Epidermal melanocyte (primary cell): ENCODE data around the gene TMIGD2.
"Not testable (repeated sequence)": the region's sequence is repeated elsewhere in the genome, so short reads cannot be mapped to it uniquely, and the experiment has no call there.

ENCODE experiments used
- DNase-seq: peaks from one replicate; pipeline ENCODE4 v3.0.0; 2011; ENCODE audit warnings: low spot score; ENCODE audit not compliant: insufficient read length

TMIGD2 gene, protein sequence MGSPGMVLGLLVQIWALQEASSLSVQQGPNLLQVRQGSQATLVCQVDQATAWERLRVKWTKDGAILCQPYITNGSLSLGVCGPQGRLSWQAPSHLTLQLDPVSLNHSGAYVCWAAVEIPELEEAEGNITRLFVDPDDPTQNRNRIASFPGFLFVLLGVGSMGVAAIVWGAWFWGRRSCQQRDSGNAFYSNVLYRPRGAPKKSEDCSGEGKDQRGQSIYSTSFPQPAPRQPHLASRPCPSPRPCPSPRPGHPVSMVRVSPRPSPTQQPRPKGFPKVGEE

DNA sequence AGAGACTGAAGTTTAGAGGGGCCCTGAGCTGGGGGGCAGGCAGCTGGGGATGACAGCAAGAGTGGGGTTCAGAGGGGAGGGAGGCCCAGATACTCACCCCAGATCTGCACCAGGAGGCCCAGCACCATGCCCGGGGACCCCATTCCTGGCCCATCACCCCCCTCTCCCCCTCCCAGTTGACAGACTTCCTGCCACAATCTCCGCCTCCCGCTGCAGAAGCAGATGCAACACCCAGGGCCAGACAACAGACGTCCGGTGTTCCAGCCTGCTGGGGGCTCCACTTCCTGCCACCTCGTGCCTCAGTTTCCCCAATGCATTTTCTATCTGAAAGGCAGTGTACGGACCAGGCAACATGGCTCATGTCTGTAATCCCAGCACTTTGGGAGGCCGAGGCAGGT, at the start of gene TMIGD2:
Gene TMIGD2 (minus strand): TSS at position 147 of the 398 bp plus-strand sequence. CDS start 4 bp downstream, at position 143.
- no peak for DNase-seq

- DNase-seq, result peak; percentile 9
These were observed 48.5 kb upstream of the TMIGD2 start for GRCh38 chr19:4350726-4351125.

DNA sequence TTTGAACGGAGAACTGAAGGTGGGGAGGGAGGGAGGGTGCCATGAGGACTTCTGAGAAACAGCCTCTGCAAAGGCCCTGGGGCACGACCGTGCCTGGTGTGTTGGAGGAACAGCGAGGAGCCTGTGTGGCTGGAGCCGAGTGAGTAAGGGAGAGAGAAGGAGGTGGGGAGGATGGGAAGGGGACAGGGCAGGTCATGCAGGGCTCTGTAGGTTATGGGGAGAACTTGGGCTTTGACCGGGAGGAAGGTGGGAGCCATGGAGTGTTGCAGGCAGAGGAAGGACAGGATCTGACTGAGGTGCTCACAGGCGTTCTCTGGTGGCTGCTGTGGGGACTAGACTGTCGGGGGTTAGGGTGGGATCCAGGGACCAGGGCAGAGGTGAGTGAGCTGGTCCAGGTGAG, 47.9 kb upstream of the TMIGD2 start:
- DNase-seq, result no peak

DNA sequence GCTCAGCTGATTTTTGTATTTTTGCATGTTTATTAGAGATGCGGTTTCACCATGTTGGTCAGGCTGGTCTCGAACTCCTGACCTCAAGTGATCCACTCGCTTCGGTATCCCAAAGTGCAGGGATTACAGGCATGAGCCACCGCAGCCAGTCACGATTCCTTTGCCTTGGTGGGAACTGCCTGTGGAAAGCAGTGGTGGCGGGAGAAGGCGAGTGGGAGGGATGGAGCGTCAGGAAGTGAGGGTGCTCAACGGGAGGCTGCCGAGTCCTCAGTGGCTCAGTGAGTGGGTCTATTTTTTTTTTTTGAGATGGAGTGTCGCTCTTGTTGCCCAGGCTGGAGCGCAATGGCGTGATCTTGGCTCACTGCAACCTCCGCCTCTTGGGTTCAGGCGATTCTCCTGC, 47.0 kb upstream of the TMIGD2 start:
- not testable (repeated sequence) for DNase-seq

- DNase-seq, result no peak
These were observed 45.3 kb upstream of the TMIGD2 start for GRCh38 chr19:4347521-4347920.

- DNase-seq, result no peak
These were observed 43.8 kb upstream of the TMIGD2 start for GRCh38 chr19:4346020-4346383.

DNA sequence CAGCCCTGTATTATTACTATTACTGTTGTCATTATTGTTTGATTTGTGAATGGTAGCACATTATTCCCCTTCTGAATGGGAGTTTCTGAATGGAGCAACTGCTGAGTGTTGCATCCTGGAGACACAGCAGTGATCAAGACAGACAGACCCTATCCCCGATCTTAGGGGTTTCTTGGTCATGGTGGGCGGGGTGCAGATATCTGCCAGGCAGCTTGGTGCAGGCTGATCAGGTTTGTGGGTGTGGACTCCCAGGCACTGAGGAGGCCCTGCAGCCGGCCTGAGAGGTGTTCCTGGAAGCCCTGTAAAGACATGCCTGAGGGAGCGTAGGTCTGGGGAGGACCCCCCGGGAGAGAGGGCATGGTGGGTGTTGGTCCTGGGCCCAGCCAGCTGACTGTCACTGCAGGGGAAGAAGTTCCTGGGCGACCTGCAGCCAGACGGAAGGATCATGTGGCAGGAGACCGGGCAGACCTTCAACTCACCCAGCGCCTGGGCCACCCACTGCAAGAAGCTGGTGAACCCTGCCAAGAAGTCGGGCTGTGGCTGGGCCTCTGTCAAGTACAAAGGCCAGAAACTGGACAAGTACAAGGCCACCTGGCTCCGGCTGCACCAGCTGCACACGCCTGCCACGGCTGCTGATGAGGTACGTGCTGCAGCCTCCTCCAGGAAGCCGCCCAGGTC, 43.3 kb upstream of the TMIGD2 start:
- DNase-seq, result no peak

DNA sequence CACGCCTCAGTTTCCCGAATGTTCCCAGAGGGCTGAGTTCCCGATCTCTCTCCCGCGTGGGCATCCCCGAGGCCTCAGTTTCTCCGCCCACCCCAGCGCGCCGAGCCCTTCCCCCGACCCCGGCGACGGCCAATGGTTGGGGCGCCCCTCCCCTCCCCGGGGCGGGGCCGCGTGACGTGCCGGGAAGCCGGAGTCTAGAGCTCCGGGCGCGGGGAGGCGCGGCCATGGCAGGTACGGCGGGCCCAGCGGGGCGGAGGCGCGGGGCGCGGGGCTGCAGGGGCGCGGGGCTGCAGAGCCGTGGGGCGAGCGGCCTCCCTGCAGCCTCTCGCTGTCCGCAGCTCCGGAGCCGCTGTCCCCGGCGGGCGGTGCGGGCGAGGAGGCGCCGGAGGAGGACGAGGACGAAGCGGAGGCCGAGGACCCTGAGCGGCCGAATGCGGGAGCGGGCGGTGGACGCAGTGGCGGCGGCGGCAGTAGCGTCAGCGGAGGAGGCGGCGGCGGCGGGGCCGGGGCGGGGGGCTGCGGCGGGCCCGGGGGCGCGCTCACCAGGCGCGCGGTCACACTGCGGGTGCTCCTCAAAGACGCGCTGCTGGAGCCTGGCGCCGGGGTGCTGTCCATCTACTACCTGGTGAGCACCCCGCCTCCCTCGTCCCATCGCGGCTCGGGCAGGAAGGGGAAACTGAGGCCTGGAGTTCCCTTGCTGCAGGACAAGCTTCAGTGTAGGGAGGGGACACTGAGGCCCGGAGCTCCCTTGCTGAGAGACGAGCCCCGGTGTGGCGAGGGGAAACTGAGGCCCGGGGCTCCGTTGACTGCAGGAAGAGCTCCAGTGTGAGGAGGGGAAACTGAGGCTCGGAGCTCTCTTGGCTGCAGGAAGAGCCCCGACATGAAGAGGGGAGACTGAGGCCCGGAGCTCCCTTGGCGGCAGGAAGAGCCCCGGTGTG, 41.5 kb upstream of the TMIGD2 start, which contains the start of gene MPND:
Gene MPND (plus strand): TSS at position 193 of the 938 bp plus-strand sequence. CDS start 32 bp downstream, at position 225.
- DNase-seq, result peak; percentile 30

DNA sequence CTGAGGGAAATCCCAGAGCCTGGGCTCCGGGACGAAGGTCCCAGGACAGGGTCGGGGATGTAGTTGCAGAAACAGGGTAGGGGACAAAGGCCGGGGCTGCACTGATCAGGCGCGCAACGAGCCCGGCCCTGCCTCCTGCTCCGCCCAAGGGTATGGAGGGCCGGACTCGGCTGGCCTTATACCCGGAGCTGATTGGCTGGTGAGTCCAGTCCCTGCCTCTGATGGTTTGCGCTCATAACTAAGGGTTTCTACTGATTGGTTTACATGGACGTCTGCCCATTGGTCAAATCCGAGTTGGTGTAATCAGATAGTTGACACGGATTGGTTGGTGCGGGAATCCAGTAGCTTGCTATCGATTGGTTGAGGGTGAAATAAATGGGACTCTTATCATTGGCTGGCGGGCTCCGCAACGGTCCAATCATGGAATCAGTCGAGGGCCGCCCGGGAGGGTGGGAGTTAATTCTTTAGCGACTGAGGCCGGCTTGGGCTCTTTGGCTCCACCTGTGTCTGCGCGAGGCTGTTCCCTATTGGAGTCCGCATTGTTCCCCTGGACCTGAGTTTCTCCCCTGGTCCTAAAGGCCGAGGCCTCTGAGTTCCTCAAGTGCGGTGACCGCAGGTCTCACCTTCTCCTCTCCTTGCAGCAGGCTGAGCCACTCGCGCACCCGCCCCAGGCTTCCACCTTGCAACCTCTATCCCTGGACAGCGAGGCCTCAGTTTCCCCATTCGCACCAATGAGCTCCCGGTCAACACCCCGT, 40.6 kb upstream of the TMIGD2 start:
- DNase-seq, result peak; percentile 86

DNA sequence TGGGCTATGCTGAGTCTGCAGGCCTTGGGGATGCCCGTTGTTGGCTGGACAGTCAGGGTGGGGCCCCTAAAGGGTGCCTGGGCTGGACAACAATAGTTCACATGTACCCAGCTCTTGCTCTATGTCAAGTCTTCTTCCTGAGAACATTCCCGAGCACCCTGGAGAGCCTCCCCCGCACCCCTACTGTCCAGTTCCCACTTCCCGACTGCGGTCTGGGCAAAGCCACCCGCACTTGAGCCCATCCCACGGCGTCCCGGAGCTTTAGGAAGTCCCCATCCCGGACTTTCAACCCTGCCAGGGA, 40.1 kb upstream of the TMIGD2 start:
- DNase-seq, result no peak

- peak; percentile 10 for DNase-seq
These were observed 36.5 kb upstream of the TMIGD2 start, which contains the start of gene STAP2 for GRCh38 chr19:4338441-4339355. TSS of gene STAP2 (minus strand) at chr19:4338827. CDS start at chr19:4338753, 74 bp downstream.

DNA sequence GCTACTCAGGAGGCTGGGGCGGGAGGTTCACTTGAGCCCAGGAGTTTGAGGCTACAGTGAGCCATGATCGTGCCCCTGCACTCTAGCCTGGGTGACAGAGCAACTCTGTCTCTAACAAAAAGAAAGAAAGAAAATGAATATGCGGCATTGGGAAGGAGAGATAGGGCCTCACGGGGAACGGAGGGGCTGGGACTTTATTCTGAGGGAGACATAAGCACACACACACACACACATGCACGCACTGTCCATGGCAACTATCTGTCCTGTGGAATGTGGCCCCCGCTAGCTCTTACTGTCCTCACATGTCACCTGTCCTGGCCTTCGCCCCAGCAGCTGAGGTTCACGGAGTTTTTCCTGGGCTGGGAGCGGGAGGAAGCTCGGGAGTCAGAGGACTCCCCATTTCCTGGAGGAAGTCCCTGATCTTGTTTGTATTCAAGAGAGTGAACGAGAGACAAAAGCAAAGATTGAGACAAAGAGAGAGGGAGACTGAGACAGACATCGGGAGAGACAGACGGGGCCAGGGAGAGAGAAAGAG, 35.8 kb upstream of the TMIGD2 start:
- DNase-seq, result no peak

GRCh38 chr19:4334929-4335570, 32.9 kb upstream of the TMIGD2 start:
- DNase-seq, result no peak

DNA sequence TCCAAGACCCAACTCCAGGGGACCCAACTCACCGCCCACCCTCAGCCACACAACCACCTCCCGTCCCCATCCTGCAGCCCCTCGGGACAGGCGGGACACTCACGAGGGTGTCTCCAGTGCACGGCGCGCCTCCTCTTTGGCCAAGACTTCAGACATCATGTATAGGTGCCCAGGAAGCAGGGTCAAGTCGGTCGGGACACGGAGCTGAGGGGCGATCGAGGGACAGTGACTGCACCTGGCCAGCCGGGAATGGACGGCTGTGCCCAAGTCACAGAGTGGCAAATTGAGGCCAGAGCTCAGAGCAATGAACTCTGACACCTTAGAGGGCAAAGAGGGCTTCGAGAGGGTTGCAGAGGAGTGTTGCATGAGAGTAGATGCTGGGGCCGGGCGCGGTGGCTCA, 27.7 kb upstream of the TMIGD2 start:
- no peak for DNase-seq

- DNase-seq, result not testable (repeated sequence)
These were observed 26.9 kb upstream of the TMIGD2 start for GRCh38 chr19:4328991-4329681.

DNA sequence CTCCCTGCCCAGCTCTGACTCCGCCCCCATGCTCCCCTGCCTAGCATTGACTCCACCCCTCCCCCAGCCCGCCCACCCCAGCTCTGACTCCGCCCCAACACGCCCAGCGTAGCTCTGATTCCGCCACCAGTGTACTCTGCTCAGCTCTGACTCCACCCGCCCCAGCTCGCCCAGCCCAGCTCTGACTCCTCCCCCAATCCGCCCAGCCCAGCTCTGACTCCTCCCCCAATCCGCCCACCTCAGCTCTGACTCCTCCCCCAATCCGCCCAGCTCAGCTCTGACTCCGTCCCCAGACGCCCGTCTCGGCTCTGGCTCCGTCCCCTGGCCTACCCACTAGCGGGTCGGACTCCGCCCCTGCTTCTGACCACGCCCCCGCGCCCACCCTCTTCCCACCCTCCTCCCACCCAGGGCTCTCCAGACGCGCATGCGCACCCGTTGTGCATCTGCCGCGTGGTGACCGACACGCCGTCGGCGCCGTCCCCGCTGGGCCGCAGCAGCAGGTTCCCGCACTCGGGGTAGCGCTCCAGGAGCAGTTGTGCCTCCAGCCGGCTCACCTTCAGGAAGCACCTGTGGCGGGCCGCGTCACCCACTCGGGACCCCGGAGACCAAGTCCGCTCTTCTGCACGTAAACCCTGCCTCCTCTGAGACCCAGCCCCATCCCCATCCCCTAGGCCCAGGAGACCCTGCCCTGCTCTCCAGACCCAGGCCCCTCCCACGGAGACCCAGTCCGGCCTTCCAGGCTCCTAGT, 26.2 kb upstream of the TMIGD2 start:
- DNase-seq, result peak; percentile 81

DNA sequence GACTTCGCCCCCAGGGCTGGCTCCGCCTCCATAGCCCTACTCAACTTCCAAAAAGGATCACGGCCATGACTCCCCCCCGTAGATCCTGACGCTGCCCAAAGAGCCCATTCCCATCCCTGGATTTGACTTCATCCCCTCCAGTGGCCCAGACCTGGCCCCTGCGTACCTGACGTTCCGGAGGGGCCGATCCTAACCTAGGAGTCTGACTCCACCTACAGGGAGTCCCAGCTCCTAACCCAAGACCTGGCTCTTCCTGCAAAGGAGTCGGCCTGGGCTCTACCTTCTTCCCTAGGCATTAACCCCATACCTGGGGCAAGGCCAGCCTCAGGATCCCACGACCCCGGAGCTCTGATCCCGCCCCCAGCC, 25.7 kb upstream of the TMIGD2 start:
- no peak for DNase-seq

DNA sequence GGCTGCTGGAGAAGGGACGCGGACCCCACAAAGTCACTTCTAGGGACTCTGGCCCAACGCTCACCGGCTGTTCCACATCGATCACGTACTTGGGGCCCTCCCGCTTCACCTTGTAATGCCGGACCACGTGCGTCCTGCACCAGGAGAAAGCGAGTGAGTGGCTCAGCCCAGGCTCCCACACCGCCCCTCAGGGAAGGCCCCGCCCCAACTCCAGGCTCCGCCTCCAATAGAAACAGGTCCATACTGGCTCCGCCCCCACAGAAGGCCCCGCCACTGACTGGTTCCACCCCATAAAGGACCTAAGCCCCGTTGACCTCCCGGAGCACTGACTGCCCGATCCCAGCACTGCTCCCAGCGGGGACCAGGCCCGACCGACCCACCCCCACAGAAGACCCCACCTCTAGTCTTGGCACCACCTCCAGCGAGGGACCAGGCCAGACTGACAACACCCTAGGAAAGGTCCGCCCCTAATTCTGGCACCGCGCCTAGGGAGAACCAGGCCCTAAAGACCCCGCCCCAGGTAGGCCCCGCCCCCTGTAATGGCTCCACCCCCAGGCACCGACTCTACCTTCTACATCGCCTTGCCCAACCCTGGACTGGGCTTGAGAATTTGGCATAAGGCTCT, 25.2 kb upstream of the TMIGD2 start:
- DNase-seq, result no peak
